Endodermal cell (in vitro differentiated cells): ENCODE results near the gene SMYD1. TPM values are rescaled to one million over a fixed set of nuclear protein-coding genes. Genes with fewer than 3 reads are reported as not detected.

Experiments
- DNase-seq: peaks from one replicate; pipeline ENCODE4 v3.0.0-alpha.2; 2017
- H3K27ac ChIP-seq: 2 replicates; pipeline ENCODE4 v1.5.1; 2013; ENCODE audit warnings: mild to moderate bottlenecking, low read depth, low read length, moderate library complexity
- H3K27me3 ChIP-seq: 2 replicates; pipeline ENCODE4 v1.6.1; 2013; ENCODE audit warnings: mild to moderate bottlenecking, low read length, moderate library complexity; ENCODE audit not compliant: insufficient read depth, control insufficient read depth, poor library complexity, severe bottlenecking
- H3K36me3 ChIP-seq: 2 replicates; pipeline ENCODE4 v1.7.0; 2013; ENCODE audit warnings: mild to moderate bottlenecking, low read length, moderate library complexity; ENCODE audit not compliant: control insufficient read depth, insufficient read depth
- H3K4me1 ChIP-seq: one replicate; pipeline ENCODE4 v1.7.0; 2013; ENCODE audit warnings: low read length; ENCODE audit not compliant: control insufficient read depth, insufficient read depth
- H3K4me3 ChIP-seq: 2 replicates; pipeline ENCODE4 v1.5.1; 2013; ENCODE audit warnings: mild to moderate bottlenecking, low read length, moderate library complexity
- H3K9ac ChIP-seq: 2 replicates; pipeline ENCODE4 v1.6.1; 2013; ENCODE audit warnings: mild to moderate bottlenecking, low read length, moderate library complexity; ENCODE audit not compliant: poor library complexity, severe bottlenecking; ENCODE audit errors: extremely low read depth
- H3K9me3 ChIP-seq: 2 replicates; pipeline ENCODE4 v1.6.1; 2013; ENCODE audit warnings: mild to moderate bottlenecking, low read length, moderate library complexity; ENCODE audit not compliant: control insufficient read depth
- H3K27ac Mint-ChIP-seq: 2 replicates; pipeline ENCODE4 v1.8.0; 2020; ENCODE audit warnings: mixed read lengths
- H3K27me3 Mint-ChIP-seq: 2 replicates; pipeline ENCODE4 v1.8.0; 2021; ENCODE audit warnings: mild to moderate bottlenecking, mixed read lengths; ENCODE audit not compliant: insufficient read depth
- H3K36me3 Mint-ChIP-seq: 2 replicates; pipeline ENCODE4 v1.8.0; 2020; ENCODE audit warnings: low read depth, mixed read lengths
- H3K4me1 Mint-ChIP-seq: 2 replicates; pipeline ENCODE4 v1.8.0; 2020; ENCODE audit warnings: mixed read lengths
- H3K4me3 Mint-ChIP-seq: 2 replicates; pipeline ENCODE4 v1.8.0; 2020; ENCODE audit warnings: mild to moderate bottlenecking, moderate library complexity, mixed read lengths
- H3K9me3 Mint-ChIP-seq: 2 replicates; pipeline ENCODE4 v1.8.0; 2020; ENCODE audit warnings: mild to moderate bottlenecking, mixed read lengths
- CTCF ChIP-seq: fragments of 200-600 bp; sonication (generic); conservative IDR thresholded peaks from 2 replicates; pipeline ENCODE4 v1.5.0; 2021; ENCODE audit warnings: antibody characterized with exemption, mild to moderate bottlenecking
- WGBS, 2 experiments: methylation state at CpG; one replicate each; pipeline versions ENCODE4 v1.1.5 to v1.1.7; 2013; ENCODE audit warnings: missing lambda C conversion rate in 2 of 2, mixed read lengths in 1 of 2; ENCODE audit not compliant: insufficient coverage in 1 of 2, insufficient read length in 1 of 2; 5-methylcytosine and 5-hydroxymethylcytosine counted together
- total RNA-seq, 2 donors: library from RNA; stranded (reverse); fragmentation: NEBNext Ultra II Directional in 1 of 2; extraction: Animal tissue kit (Norgen Biotek cat#: 25700) in 1 of 2; gene quantifications; 2 replicates in 1 of 2; 3 replicates in 1 of 2; pipeline ENCODE4 v1.2.1, GENCODE V29; 2021

The SMYD1 gene
- total RNA-seq, 2 donors from 2014 or later = not detected

GRCh38 chr2:88051792-88052191 is 15.8 kb upstream of the SMYD1 start:
- no peaks in the 10 kb centered on the region for H3K27me3 Mint-ChIP-seq
- H3K36me3 Mint-ChIP-seq = peaks cover 4% of the 10 kb centered on the region
- no peak overlapping the region for H3K27ac Mint-ChIP-seq
- Histone ChIP-seq H3K27ac (no peak overlapping the region), H3K9ac (no peak overlapping the region), H3K36me3 (peaks cover 11% of the 10 kb centered on the region), H3K27me3 (no peaks in the 10 kb centered on the region), H3K9me3 (no peaks in the 10 kb centered on the region), H3K4me3 (no peak overlapping the region), H3K4me1 (peaks cover 3% of the 10 kb centered on the region)
- no peak for TF ChIP-seq CTCF
- WGBS, 2 experiments = 95 to 100% methylated on average over 2 of the region's 2 CpGs
- DNase-seq = no peak
- peaks cover 17% of the 10 kb centered on the region for H3K4me1 Mint-ChIP-seq
- H3K4me3 Mint-ChIP-seq = no peak overlapping the region
- no peaks in the 10 kb centered on the region for H3K9me3 Mint-ChIP-seq

- Mint-ChIP-seq H3K27ac (no peak overlapping the region), H3K4me1 (peaks cover 17% of the 10 kb centered on the region), H3K36me3 (peaks cover 3% of the 10 kb centered on the region), H3K27me3 (peaks cover 2% of the 10 kb centered on the region), H3K9me3 (no peaks in the 10 kb centered on the region), H3K4me3 (no peak overlapping the region)
- H3K9ac ChIP-seq = no peak overlapping the region
- no peak overlapping the region for H3K27ac ChIP-seq
- WGBS, 2 experiments = 86 to 95% methylated on average over 1 of the region's 1 CpG
- H3K4me1 ChIP-seq = peaks cover 3% of the 10 kb centered on the region
- no peaks in the 10 kb centered on the region for H3K27me3 ChIP-seq
- H3K4me3 ChIP-seq = peak overlapping the region; percentile 95
- TF ChIP-seq CTCF = no peak
- peaks cover 11% of the 10 kb centered on the region for H3K36me3 ChIP-seq
- DNase-seq = no peak
- H3K9me3 ChIP-seq = no peaks in the 10 kb centered on the region
Measured at GRCh38 chr2:88053296-88053695, 14.3 kb upstream of the SMYD1 start.

GRCh38 chr2:88053934-88054781 is 13.5 kb upstream of the SMYD1 start:
- no peak overlapping the region for H3K27ac ChIP-seq

More at GRCh38 chr2:88053934-88054781, 13.5 kb upstream of the SMYD1 start:
- TF ChIP-seq CTCF = no peak
- peaks cover 2% of the 10 kb centered on the region for H3K27me3 Mint-ChIP-seq
- H3K9me3 Mint-ChIP-seq = no peaks in the 10 kb centered on the region
- no peak for DNase-seq
- peaks cover 3% of the 10 kb centered on the region for H3K4me1 ChIP-seq
- H3K4me1 Mint-ChIP-seq = peaks cover 17% of the 10 kb centered on the region
- H3K9me3 ChIP-seq = no peaks in the 10 kb centered on the region
- peak overlapping the region; percentile 95 for H3K4me3 ChIP-seq
- peaks cover 3% of the 10 kb centered on the region for H3K36me3 Mint-ChIP-seq
- WGBS, 2 experiments = 71 to 72% methylated on average over 7 to 10 of the region's 10 CpGs
- H3K27me3 ChIP-seq = no peaks in the 10 kb centered on the region
- H3K27ac Mint-ChIP-seq = peak overlapping the region; percentile 95
- H3K36me3 ChIP-seq = peaks cover 11% of the 10 kb centered on the region
- H3K9ac ChIP-seq = peak overlapping the region; percentile 76
- peak overlapping the region; percentile 96 for H3K4me3 Mint-ChIP-seq
